ENCODE measurements around the gene INPP5B. TPM values are rescaled to one million over a fixed set of nuclear protein-coding genes. Genes with fewer than 3 reads are reported as not detected.

INPP5B gene
- total and polyA plus RNA-seq, 4 donors, result 9.2 to 40.8 (median 27.2) TPM

DNA sequence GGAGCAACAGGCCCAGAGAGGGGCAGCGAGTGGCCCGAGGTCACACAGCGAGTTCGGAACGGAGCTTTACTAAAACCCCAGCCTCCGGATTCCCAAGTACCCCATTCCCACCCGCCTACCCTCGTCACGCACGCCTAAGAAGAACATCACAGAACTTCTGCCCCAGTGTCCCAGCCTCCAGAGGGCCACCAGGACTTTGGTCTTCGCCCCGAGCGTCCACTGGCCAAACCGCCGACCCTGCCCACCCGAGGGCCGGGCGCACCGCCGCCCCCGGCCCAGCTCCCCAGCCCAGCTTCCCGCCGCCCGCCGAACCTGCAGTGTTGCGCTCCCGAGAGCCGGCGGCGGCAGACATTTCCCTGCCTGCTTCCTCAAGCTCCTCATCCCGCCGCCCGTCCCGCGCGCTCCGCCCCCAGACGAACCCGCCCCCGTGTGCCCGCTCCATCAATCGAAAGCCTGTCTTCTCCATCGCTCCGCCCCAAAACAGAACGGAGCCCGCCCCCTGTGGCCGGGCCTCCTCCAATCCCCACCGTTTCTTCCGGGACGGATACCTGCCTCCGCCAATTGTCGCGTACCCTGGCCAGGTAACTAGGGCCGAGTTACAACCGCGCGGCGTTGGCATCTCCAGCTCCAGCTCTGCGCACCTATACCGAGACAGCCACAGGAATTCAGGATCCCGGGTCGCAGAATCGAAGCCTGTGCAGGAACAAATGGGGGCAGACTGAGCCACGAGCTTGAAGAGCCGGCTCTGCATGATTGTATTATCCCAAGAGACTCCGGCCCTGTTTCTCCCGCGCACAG lies 15.3 kb downstream of the INPP5B start:
- H3K4me1 ChIP-seq (ENCODE audit: control insufficient read depth in 5 of 5, insufficient read depth in 5 of 5, low read length in 5 of 5), result peaks cover 0 to 10% (median 7%) of the 10 kb centered on the region in 5 donors
- DNase-seq, result peak; percentile 96 to 97 (median 96)
- peak overlapping the region; percentile 60 to 88 for H3K27ac ChIP-seq (ENCODE audit: low read depth in 1 of 2, low read length in 1 of 2)
- WGBS, 2 donors, result 1% methylated on average over 68 of the region's 68 CpGs
- peaks cover 0 to 4% (median under 1%) of the 10 kb centered on the region in 4 donors for H3K36me3 ChIP-seq (ENCODE audit: control insufficient read depth in 4 of 4, insufficient read depth in 4 of 4, low read length in 4 of 4)
- TF ChIP-seq, protein P1, sequence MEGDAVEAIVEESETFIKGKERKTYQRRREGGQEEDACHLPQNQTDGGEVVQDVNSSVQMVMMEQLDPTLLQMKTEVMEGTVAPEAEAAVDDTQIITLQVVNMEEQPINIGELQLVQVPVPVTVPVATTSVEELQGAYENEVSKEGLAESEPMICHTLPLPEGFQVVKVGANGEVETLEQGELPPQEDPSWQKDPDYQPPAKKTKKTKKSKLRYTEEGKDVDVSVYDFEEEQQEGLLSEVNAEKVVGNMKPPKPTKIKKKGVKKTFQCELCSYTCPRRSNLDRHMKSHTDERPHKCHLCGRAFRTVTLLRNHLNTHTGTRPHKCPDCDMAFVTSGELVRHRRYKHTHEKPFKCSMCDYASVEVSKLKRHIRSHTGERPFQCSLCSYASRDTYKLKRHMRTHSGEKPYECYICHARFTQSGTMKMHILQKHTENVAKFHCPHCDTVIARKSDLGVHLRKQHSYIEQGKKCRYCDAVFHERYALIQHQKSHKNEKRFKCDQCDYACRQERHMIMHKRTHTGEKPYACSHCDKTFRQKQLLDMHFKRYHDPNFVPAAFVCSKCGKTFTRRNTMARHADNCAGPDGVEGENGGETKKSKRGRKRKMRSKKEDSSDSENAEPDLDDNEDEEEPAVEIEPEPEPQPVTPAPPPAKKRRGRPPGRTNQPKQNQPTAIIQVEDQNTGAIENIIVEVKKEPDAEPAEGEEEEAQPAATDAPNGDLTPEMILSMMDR (IDR thresholded peaks at IDR 0.05; ENCODE audit: control extremely low read depth, extremely low read depth), result no peak
- H3K9me3 ChIP-seq (ENCODE audit: control insufficient read depth in 4 of 4, insufficient read depth in 3 of 4, low read length in 3 of 4), result no peaks in the 10 kb centered on the region
- ATAC-seq (ENCODE audit: insufficient read depth, low FRiP score), result peak; percentile 98
- H3K9ac ChIP-seq (ENCODE audit: insufficient read depth in 1 of 2, low read length in 2 of 2), result peak overlapping the region in 1 of 2 donors; percentile 30
- no peaks in the 10 kb centered on the region for H3K27me3 ChIP-seq (ENCODE audit: control insufficient read depth in 3 of 3, insufficient read depth in 3 of 3, low read length in 2 of 3)
- peak overlapping the region; percentile 78 for H3K4me3 ChIP-seq

DNA sequence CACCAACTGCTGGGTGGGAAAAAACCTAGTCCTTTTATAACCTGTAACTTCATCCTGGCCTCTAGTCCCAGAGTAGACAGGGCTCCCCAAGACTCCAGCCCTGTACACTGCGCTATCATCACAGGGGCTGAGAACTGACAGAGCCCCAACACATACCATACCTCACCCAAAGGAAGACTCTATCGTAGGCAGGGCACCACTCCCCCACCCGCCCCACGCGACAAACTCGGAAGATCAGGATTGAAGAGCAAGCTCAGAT lies 15.8 kb downstream of the INPP5B start:
- TF ChIP-seq, protein P1 (IDR thresholded peaks at IDR 0.05; ENCODE audit: control extremely low read depth, extremely low read depth), result no peak
- H3K27me3 ChIP-seq (ENCODE audit: control insufficient read depth in 3 of 3, insufficient read depth in 3 of 3, low read length in 2 of 3), result no peaks in the 10 kb centered on the region
- ATAC-seq (ENCODE audit: insufficient read depth, low FRiP score) (no peak), DNase-seq (no peak)
- H3K4me1 ChIP-seq (ENCODE audit: control insufficient read depth in 5 of 5, insufficient read depth in 5 of 5, low read length in 5 of 5), result peaks cover 0 to 10% (median 7%) of the 10 kb centered on the region in 5 donors
- H3K9ac ChIP-seq (ENCODE audit: insufficient read depth in 1 of 2, low read length in 2 of 2), result peak overlapping the region in 1 of 2 donors; percentile 30
- peaks cover 0 to 2% (median under 1%) of the 10 kb centered on the region in 4 donors for H3K36me3 ChIP-seq (ENCODE audit: control insufficient read depth in 4 of 4, insufficient read depth in 4 of 4, low read length in 4 of 4)
- 9% methylated on average over 6 of the region's 6 CpGs for WGBS, 2 donors
- peak overlapping the region; percentile 78 for H3K4me3 ChIP-seq
- peak overlapping the region; percentile 60 to 88 for H3K27ac ChIP-seq (ENCODE audit: low read depth in 1 of 2, low read length in 1 of 2)
- H3K9me3 ChIP-seq (ENCODE audit: control insufficient read depth in 4 of 4, insufficient read depth in 3 of 4, low read length in 3 of 4), result no peaks in the 10 kb centered on the region

DNA sequence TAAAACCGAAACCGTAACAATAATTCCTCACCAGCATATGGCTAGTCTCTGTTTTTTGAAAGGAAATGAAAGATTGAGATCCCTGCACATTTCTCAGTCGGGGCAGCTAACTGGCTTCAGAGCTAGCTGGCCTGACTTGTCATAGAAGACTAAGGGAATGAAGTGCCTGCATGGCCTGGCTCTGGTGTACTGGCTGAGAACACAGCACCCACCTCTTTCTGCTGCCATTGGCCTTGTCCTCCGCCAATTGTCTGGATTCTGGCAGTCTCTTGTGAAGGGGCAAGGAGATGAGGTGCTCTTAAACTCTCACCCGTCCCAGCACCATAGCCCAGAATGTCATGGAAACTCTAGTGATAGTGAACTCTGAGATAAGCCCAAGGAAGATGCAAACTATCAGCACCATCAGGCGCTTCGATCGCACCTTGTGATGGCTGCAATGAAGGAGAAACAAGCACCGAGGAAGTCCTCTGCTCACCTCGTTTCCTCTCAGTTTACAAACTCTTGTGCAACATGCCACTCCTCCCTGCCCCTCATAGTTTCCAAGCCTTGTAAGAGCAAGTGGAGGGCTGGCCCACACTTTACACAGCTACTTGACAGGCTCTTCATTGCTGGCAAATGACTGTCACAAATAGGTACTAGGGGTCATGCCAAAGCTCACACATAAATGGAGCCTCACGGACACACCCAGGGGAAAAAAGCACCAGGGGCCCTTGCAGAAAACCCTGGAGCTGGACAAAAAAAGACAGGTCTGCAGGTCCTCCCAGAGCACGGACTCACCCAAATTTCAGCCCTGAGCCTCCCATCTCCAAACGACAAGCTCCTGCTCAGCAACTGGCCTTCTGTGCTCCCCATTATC lies 16.4 kb downstream of the INPP5B start:
- no peaks in the 10 kb centered on the region for H3K27me3 ChIP-seq (ENCODE audit: control insufficient read depth in 3 of 3, insufficient read depth in 3 of 3, low read length in 2 of 3)
- no peak for ATAC-seq (ENCODE audit: insufficient read depth, low FRiP score)
- TF ChIP-seq, protein P1 (IDR thresholded peaks at IDR 0.05; ENCODE audit: control extremely low read depth, extremely low read depth), result no peak
- no peak overlapping the region for H3K4me3 ChIP-seq
- peak overlapping the region; percentile 74 to 88 for H3K27ac ChIP-seq (ENCODE audit: low read depth in 1 of 2, low read length in 1 of 2)
- peaks cover 0 to 2% (median under 1%) of the 10 kb centered on the region in 4 donors for H3K36me3 ChIP-seq (ENCODE audit: control insufficient read depth in 4 of 4, insufficient read depth in 4 of 4, low read length in 4 of 4)
- no peak overlapping the region for H3K9ac ChIP-seq (ENCODE audit: insufficient read depth in 1 of 2, low read length in 2 of 2)
- peaks cover 0 to 10% (median 7%) of the 10 kb centered on the region in 5 donors for H3K4me1 ChIP-seq (ENCODE audit: control insufficient read depth in 5 of 5, insufficient read depth in 5 of 5, low read length in 5 of 5)
- no peaks in the 10 kb centered on the region for H3K9me3 ChIP-seq (ENCODE audit: control insufficient read depth in 4 of 4, insufficient read depth in 3 of 4, low read length in 3 of 4)
- peak in 2 of 3 donors; percentile 22 to 50 for DNase-seq
- 56 to 57% methylated on average over 13 of the region's 13 CpGs for WGBS, 2 donors

Data from lung (tissue), 12 donors.